NCI-H69 (cell line): ENCODE data around the gene NFIC.
A peak's percentile ranks its signal among the peaks of the same experiment; 100 is the strongest.
"Not testable (repeated sequence)": the region's sequence is repeated elsewhere in the genome, so short reads cannot be mapped to it uniquely, and the experiment has no call there.

Experiments used
- DNase-seq: peaks from one replicate; lab custom pipeline; 2025; lab: John Stamatoyannopoulos, UW

The NFIC gene

DNA sequence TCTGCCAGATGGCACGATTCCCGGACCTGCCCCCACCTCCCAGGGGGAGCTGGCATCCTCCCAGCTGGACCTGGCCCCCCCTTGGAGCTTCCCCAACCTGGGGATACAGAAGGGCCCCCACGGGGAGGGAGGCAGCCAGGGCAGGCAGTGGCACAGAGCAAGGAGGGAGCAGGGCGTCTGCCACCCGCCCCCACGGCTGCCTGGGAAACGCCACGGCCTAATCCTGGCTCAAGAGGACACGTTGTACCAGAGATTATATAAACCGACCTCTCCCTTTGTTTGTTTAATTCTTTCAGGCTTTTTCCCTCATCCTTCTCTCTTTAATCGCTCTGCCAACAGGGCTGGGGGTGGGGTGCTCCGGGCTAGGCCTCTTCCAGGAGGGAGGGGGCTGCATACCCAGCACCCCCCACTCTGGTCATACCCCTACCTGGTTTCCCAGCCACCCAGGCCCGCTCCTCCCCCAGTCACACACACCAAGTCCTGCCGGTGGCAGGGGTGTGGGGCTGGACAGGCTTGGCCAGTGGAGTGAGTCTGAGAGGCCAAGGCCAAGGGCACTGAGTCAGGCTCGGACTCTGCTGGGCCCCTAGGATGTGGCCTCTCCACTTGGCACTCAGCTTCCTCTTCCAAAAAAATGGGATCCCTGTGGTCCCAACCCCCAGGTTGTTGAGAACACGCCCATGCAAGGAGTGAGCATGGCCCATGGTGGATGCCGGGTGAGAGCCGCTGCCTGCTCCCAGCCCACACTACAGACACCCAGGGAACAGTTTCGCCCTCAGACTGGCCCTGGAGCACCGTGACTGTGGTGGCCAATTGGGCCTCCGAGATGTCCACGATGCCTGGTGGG, 29.5 kb upstream of the NFIC start:
- DNase-seq = peak; percentile 90

DNA sequence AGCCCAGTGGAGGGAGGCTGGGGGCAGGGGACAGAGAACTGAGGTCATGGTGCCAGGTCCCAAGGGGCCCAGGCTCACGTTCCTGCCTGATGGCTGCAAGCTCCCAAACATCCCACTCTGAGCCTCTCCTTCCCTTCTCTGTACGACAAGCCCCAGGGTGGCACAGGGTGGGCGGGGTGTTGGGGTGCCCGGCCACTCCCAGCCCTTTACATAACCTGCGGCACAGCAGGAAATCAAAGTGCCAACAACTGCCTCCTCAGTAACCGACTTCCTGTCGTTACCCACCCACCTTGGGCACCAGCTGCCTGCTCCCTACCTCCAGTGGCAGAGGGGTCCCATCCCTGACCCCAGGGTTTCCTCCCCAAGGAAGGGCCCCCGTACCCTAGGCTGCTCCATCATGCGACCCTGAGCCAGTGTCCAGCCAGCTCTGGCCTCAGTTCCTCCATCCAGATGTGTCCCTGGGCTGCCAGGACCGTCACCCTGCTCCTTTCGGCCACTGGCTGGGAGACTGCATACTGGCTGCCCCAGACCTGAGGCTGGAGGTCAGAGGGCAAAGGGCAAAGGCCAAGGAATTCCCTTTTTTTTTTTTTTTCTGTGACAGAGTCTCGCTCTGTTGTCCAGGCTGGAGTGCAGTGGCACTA, 27.7 kb upstream of the NFIC start:
- DNase-seq = peak; percentile 88

DNA sequence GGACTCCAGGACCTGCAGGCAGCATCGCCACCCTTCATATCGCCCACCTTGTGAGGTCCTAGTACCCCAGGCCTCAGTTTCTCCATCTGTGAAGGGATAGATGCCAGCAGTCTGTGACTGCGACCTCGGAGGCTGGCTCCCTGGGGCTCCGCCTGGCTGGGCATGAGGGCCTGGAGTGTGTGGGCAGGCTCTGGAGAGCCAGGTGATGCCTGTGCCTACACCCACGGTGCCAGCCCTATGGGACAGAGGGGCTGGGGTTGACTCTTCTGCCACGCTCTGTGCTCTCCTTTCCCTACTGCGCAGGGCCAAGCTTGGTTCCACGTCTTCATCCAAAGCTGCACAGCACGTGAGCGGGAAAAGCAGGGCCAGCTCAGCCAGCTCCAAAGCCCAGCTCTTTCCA, 26.0 kb upstream of the NFIC start:
- no peak for DNase-seq

DNA sequence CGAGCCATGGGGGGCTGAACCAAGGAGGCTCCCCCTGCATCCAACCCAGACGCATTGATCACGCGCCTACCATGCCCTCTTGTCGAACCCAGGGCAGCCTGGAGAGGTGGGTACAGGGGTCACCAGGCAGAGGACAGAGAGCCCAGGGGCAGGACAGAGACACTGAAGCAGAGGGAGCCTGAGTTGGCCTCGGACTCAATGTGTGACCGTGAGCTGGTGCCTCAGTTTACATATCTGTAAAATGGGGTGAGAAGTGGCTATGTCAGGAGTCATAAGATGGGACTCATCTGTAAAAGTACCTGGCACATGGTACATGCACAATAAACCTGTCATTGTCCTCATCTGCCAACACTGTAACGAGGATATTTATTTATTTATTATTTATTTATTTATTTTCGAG, 24.1 kb upstream of the NFIC start:
- no peak for DNase-seq

DNA sequence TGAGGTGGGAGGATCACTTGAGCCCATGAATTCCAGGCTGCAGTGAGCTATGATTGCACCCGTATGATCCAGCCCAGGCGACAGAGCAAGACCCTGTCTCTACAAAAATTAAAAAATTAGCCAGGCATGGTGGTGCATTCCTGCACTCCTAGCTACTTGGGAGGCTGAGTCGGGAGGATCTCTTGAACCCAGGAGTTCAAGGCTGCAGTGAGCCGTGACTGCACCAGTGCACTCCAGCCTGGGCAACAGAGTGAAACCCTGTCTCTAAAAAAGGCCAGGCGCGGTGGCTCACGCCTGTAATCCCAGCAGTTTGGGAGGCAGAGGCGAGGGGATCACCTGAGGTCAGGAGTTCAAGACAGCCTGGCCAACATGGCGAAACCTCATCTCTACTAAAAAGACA, 23.4 kb upstream of the NFIC start:
- DNase-seq = not testable (repeated sequence)

DNA sequence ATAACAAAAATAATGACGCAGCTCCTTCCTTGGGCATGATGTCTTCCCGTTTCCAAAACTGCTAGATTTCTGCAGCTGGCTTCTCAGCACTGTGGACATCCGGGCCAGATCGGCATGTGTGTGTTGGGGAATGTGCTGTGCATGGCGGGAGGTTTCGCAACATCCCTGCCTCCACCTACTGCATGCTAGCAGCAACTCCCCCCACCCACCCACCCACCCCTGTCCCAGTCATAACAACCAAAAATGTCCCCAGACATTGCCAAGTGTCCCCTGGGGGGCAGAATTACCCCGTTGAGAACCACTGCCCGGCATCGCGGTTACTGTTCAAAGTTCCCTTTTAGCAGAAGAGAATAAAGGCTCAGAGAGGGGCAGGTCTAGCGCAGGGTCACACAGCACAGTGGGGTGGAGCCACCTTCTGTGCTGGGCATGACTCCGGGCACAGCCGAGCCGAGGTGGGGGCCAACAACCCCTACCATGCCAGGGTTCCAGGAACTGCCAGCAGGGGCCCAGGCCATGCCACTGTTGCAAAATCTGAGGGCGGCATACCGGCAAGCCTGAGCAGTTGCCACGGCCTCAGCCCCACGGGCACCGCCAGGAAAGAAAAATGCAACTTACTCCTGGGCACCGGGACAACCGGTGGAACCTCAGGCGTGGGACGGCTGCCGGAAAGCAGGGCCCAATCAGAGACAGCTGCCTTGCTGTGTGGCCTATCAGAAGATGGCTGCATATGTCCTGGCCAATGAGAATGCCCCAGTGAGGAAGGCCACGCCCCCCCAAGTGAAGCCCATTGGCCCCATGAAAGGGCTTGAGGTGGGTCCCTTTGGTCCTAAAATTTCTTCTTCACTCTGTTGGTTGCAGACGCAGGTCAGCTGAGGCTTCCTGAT, 22.5 kb upstream of the NFIC start:
- DNase-seq = peak; percentile 61

DNA sequence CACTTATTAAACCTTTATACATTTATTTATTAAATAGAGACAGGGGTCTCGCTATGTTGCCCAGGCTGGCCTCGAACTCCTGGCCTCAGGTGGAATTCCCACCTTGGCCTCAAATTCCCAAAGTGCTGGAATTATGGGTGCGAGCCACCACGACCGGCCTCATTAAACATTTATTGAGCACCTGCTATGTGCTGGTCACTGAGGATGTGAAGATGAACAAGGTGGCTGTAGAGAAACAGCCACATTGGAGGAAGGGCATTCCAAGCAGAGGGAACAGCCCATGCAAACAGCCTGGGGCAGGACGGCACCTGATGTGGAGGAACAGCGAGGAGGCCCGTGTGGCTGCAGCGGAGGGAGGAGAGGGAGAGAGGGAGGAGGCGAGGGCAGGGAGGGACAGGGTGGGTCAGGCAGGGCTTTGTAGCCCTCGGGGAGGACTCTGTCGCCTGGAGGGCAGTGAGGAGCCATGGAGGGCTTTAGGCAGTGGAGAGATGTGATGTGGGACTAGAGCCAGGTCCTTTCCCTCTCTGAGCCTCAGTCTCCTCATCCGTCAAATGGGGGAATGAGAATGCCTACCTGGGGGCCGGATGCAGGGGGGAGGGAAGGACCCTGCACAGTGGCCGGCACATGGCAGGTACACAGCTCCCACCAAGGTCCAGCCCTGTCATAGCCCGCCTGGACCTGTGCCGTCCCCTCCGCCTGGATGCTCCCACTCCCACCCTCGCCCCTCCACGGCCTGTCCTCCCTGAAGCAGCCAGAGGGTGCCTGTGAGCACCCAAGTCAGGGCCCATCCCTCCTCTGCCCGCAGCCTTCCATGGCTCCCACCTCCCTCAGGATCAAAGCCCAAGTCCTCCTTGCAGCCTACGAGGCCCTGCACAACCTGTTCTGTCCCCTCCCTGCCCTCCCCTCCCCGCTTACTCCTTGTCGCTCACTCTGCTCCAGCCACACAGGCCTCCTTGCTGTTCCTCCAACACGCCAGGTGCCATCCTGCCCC, 21.5 kb upstream of the NFIC start:
- DNase-seq = no peak

DNA sequence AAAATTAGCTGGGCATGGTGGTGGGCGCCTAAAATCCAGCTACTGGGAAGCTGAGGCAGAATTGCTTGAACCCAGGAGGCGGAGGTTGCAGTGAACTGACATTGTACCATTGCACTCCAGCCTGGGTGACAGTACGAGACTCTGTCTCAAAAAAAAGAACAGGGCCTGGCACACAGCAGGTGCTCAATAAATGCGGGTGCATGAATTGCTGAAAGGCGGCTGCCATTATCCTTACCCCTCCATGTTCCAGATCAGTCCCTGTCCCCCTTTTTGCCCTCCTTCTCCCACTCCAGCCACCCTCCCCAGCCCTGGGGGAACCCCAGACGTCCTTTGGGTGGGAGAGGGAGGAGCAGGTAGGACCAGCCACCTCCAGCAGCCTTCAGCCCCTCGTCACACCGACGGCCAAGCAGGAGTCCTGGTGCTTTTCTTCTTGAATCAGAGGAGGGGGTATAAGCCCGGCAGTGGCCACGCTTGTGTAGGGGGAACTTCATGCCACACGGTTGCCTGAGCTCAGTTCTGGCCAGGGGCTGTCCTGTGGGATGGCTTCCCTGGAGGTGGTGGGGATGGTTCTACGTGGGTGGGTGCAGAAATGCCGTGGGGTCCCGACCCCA, 20.4 kb upstream of the NFIC start:
- no peak for DNase-seq

DNA sequence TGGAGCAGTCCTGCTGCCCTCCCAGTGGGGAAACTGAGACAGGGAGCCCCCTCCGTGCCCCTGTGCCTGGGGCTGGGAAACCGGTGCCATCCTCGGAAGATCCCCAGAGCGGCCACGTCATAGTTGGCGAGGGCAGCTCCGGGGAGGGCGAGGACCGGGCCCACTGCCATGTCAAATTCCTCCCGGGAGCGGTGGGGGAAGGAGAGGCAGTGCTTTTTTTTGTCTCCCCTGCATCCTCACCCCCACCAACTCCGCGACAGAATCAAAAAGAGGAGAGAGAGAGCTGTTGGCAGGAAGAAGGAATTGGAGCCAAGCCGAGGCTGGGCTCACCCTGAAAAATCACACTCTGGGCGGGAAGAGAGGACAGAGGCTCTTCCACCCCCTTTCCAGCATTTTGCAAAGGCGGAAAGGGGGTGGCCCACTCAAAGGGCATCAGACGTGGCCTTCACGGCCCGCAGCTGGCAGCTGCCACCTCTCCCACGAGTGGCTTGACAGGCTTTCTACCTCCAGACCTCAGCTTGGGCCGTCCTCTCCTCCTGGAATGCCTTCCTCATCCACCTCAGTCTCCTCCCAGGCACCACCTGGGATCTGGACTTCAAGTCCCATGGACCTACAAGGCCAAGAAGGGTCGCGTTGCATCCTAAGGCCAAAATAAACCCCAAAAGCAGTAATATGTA, 19.6 kb upstream of the NFIC start:
- no peak for DNase-seq

DNA sequence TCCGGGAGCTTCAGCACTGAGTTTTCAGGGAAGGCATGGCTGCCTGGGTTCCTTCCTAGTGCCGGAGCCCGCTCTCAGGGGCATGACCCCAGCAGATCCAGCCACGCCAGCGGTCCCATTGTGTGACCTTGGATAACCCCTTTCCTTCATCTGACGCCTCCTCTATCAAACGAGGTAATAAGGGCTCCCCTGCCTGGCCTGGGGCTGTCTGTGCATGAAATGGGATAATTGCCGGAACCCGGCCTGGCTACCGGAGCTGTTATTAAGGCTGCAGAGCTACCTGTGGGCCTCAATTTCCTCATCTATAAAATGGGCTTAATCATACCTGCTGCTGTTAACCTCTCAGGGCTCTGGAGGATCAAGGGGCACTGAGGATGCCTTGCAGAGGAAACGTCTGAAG, 18.3 kb upstream of the NFIC start:
- no peak for DNase-seq

DNA sequence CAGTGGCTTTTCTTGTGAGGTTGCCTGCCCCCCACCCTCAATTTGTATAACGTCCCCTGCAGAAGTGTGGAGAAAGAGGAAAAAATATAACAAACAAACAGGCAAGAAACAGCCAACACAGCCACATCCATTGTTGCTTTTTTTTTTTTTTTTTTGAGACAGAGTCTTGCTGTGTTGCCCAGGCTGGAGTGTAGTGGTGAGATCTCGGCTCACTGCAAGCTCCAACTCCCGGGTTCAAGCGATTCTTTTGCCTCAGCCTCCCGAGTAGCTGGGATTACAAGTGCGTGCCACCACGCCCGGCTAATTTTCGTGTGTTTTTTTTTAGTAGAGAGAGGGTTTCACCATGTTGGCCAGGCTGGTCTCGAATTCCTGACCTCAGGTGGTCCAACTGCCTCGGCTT, 17.9 kb upstream of the NFIC start:
- not testable (repeated sequence) for DNase-seq

DNA sequence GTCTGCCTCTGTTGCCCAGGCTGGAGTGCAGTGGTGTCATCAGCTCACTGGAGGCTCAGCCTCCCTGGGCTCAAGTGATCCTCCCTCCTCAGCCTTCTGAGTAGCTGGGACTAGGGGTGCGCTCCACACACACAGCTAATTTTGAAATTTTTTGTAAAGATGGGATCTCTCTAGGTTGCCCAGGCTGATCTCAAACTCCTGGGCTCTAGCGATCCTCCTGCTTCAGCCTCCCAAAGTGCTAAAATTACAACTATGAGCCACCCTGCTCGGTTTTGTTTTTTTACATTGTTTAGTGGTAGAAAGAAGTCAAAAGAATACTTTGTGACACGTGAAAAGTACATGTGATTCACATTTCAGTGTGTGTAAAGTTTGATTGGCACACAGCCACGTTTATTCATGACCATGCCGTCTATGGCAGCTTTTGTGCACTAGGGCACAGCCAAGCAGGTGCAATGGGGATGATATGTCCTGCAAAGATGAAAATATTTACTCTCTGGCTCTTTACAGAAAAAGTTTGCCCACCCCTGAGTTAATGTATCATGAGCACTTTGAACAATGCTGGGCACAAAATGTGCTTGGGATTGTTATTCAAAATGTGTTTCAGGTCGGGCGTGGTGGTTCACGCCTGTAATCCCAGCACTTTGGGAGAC, 16.2 kb upstream of the NFIC start:
- peak; percentile 47 for DNase-seq

DNA sequence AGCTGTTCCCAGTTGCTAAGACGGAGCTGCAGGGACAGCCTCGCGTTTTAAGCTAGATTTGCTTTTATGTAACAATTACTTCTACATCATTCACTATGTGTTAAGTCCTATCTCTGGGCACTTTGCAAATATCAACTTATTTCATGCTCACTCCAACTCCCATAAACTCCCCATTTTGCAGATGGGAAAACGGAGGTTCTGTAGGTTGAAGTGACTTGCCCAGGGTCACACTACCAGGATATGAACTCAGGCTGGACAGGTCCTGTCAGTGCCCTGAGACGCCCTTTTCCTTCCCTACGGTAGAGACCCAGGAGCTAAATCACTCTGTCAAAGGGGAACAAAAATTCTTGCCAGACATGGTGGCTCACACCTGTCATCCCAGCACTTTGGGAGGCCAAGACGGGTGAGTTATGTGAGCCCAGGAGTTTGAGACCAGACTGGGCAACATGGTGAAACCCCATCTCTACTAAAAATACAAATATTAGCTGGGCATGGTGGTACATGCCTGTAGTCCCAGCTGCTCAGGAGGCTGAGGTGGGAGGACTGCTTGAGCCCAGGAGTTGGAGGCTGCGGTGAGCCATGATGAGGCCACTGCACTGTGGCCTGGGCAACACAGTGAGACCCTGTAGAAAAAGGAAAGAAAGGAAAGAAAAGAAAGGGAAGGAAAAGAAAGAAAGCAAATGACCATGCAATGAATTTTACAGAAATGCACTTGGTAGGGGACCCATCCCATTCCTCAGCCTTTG, 14.5 kb upstream of the NFIC start:
- no peak for DNase-seq

DNA sequence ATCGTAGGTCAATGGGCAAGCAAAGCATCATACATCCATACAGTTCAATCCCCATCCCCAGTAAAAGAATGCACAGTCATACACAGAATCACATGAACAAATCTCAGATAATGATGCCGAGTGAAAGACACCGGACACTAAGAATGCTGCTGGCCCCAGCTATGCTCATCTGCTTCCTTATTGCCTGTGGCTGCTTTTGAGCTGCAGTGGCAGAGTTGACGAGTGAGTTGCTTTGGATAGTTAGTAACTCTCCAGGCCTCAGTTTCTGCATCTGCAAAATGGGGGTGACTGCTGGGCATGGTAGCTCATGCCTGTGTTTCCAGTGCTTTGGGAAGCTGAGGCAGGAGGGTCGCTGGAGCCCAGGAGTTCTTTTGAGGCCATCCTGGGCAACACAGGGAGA, 12.9 kb upstream of the NFIC start:
- no peak for DNase-seq

DNA sequence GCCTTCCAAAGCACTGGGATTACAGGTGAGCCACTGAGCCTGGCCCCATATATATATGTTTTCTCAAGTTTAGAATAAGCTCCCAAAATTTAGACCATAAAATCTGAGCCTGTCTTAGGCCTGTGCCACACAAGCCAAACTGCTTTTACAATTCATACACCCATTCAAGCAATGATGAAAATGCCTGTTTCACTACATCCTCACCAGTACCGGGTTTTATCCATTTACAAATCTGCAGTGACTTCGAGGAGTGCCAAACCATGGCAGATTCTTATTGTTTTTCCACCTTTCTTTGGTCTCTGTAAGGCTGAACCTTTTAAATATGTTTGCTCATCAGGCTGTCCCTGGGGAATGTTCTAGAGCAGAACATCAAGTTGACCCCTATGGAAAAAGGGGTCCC, 9.6 kb upstream of the NFIC start:
- no peak for DNase-seq

DNA sequence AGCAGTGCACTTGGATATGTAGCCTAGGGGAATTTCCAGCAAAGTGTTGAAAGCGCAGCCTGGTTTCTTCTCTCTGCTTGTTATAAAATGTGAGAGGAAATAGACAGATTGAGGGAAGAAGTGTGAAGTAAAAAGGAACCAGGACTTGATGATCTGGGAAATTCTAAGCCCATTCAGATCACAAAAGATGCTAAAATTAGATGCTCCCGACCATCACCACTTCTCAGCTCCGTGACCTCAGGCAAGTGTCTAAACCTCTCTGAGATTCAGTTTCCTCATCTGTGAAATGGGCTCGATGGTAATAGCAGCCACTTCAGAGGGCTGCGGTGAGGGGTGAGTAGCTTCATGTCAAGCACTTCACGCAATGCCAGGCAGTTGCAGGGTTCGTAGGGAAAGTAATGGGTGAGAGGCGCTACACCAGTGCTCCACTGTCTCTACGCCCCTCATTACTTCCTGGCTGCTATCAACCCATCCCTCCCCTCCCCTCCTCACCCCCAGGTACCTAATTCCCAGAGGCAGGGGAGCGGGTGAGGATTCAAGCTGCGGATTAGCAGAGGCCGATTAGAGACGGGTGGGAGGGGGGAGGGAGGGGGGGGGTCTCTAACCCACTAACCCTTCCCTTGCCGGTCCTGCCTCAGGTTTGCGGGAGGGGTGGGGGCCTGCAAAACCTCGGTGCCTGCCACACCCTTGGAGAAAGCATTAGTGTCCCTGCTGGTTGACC, 9.0 kb upstream of the NFIC start:
- peak; percentile 64 for DNase-seq

DNA sequence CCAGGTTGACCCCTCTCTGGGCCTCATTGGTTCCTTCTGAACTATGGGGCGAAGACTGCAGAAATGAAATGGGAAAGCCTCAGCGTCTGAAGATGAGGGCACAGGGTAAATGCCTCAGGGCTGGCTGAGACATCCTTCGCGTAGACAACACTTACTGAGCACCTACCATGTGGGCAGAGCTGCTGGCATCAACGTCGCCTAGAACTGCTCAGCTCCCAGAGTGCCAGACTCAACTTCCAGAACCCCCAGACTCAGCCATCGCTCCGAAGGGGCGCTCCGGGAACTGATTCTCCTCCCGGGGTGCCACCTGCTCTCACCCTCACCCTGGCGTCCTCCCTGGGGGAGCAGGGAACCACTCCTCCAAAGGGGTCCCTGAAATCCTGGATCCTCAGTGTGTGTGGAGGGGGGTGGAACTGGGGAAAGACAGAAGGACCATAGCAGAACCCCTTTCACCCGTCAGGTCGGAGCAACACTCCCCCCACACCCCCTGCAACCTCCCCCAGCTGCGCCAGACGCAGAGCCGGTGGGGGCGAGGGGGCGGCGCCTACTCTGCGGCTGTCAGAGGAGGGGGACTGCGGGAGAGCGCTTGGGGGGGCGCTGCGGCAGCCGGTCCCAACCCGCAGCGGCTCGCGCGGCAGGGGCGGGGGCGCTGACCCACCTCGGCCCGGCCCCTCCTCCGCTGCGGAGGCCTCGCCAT, 8.2 kb upstream of the NFIC start:
- DNase-seq = peak; percentile 70

DNA sequence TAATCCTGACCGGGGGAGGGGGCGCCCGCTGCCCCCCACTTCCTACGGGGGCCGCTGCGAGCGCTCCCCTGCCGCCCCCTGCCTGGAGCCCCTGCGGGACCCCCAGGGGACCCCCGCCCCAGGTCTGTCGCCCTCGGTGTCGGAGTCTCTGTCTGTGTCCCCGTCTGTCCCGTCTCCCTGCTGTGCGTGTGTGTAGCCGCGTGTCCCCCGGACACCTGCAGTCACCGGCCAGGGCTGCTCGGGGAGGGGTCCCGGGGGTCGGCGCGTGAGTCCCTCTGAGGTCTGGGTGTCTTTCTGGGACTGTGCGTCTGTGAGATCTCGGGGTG, 7.7 kb upstream of the NFIC start:
- no peak for DNase-seq
